SK-N-SH treated with all-trans-retinoic acid at 6 μM for 48 hours (cell line): ENCODE measurements around the gene B3GNT9.

Experiments used
- GLIS3 ChIP-seq: fragments of 250-450 bp; sonication (Bioruptor Pico); IDR thresholded peaks from 2 replicates; pipeline ENCODE4 v1.5.0; 2020; ENCODE audit warnings: mild to moderate bottlenecking, moderate library complexity
- ISL1 ChIP-seq: fragments of 250-450 bp; sonication (Bioruptor Pico); IDR thresholded peaks from 2 replicates; pipeline ENCODE4 v2.1.2; 2022; ENCODE audit warnings: mild to moderate bottlenecking, moderate library complexity
- OSR1 ChIP-seq: fragments of 250-450 bp; sonication (Bioruptor Pico); IDR thresholded peaks from 2 replicates; pipeline ENCODE4 v1.8.0; 2022; ENCODE audit warnings: moderate library complexity, mild to moderate bottlenecking, inconsistent platforms
- PATZ1 ChIP-seq: fragments of 250-450 bp; sonication (Bioruptor Pico); IDR thresholded peaks from 2 replicates; pipeline ENCODE4 v1.8.0; 2020; ENCODE audit warnings: mild to moderate bottlenecking, moderate library complexity, borderline replicate concordance
- POU6F1 ChIP-seq: fragments of 250-450 bp; sonication (Bioruptor Pico); IDR thresholded peaks from 2 replicates; pipeline ENCODE4 v1.8.0; 2021; ENCODE audit warnings: low read depth, mild to moderate bottlenecking, moderate library complexity, borderline replicate concordance
- SNAI2 ChIP-seq: fragments of 250-450 bp; sonication (Bioruptor Pico); IDR thresholded peaks from 2 replicates; pipeline ENCODE4 v1.5.0; 2020; ENCODE audit warnings: mild to moderate bottlenecking, moderate library complexity
- TCF4 ChIP-seq: fragments of 250-450 bp; sonication (Bioruptor Pico); IDR thresholded peaks from 2 replicates; pipeline ENCODE4 v1.8.0; 2021; ENCODE audit warnings: mild to moderate bottlenecking, moderate library complexity, borderline replicate concordance
- ZNF70 ChIP-seq: fragments of 450-650 bp; formaldehyde crosslinking; IDR thresholded peaks from 2 replicates; pipeline ENCODE4 v1.5.0; 2020; ENCODE audit warnings: mild to moderate bottlenecking, moderate library complexity
- ZNF8 ChIP-seq: fragments of 450-650 bp; formaldehyde crosslinking; IDR thresholded peaks from 2 replicates; pipeline ENCODE4 v1.5.0; 2020; ENCODE audit warnings: mild to moderate bottlenecking, moderate library complexity

- TF ChIP-seq OSR1 (CRISPR knock-in tag) (no peak), SNAI2 (CRISPR knock-in tag) (no peak), ZNF70 (CRISPR knock-in tag) (no peak), ISL1 (CRISPR knock-in tag) (no peak), POU6F1 (CRISPR knock-in tag) (no peak), TCF4 (CRISPR knock-in tag) (no peak), PATZ1 (no peak), ZNF8 (CRISPR knock-in tag) (no peak), GLIS3 (CRISPR knock-in tag) (no peak)
These were observed 34.9 kb upstream of the B3GNT9 start for GRCh38 chr16:67185651-67186134.
